8988T (cell line): Measurements from ENCODE around the gene RNU1-4.
"Not testable (repeated sequence)": the region's sequence is repeated elsewhere in the genome, so short reads cannot be mapped to it uniquely, and the experiment has no call there.

Experiments used
- DNase-seq: peaks from one replicate; pipeline ENCODE4 v3.0.0; 2011

The RNU1-4 gene

DNA sequence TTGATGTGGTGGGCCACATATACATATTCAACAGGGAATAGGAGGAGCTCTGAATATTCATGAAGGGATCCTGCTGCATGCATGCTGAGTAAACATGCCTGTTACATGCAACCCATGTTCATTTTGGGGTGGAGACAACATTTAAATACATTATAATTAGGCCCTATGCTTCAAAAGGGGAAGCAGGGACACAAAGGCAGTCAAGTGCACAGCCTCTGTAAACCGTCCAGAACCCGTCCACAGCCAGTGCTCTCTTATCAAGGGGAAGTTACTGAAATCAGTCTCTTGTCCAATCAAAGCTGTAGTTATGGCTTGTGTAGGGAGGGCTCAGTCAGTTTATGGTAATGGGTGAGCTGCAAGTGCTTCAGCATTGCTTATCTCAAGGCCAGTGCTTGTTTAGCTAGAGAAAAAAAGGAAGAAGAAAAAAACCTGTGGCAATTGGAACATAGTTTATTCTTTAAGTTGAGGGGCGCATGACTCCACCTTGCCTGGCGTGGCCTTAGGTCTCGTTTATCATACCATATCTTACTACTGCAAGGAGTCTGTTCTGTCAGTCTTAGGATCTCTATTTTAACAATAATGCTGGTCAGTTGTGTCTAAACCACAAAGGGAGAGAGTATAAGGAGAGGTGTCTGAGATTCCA, 7.9 kb upstream of the RNU1-4 start:
- DNase-seq = not testable (repeated sequence)

DNA sequence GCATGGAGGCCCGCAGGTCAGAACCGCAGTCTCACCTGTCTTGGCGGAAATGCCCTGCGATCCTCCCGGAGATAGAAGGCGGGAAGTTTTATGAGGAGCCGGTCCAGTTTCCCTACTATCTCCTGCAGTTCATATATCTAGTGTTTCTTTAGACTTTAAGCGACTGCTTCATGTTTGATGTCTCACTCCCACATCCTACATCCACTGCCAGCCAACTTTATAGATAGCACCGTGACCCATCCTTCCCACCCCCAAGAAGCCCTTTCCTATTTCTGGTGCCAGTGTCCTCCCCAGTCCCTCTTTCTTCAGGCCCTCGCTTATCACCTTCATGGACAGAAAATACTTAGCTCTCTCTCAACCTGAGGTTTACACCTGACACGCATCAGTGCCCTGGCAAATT, 914 bp downstream of the RNU1-4 start:
- DNase-seq = not testable (repeated sequence)

DNA sequence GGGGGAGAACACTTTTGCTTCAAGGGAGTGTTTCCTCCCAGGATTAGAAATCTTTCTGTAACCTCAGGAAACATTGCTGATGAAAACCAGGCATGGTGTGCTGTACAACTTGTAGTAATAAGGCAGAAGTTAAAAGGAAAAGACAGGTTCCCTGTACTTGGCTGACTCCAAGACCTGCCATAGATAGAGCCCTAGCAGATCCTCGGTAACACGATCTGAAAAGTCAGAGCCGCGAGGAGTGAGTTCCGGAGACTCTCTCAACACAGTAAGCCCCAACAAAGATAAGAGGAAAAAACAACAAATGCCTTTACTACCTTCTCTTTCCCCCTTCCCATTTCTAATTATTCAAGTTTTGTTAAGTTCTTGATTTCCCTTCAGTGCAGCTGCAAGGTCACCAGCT, 7.3 kb downstream of the RNU1-4 start:
- not testable (repeated sequence) for DNase-seq

- not testable (repeated sequence) for DNase-seq
Observed at GRCh38 chr1:16748710-16749109, 8.4 kb downstream of the RNU1-4 start.

DNA sequence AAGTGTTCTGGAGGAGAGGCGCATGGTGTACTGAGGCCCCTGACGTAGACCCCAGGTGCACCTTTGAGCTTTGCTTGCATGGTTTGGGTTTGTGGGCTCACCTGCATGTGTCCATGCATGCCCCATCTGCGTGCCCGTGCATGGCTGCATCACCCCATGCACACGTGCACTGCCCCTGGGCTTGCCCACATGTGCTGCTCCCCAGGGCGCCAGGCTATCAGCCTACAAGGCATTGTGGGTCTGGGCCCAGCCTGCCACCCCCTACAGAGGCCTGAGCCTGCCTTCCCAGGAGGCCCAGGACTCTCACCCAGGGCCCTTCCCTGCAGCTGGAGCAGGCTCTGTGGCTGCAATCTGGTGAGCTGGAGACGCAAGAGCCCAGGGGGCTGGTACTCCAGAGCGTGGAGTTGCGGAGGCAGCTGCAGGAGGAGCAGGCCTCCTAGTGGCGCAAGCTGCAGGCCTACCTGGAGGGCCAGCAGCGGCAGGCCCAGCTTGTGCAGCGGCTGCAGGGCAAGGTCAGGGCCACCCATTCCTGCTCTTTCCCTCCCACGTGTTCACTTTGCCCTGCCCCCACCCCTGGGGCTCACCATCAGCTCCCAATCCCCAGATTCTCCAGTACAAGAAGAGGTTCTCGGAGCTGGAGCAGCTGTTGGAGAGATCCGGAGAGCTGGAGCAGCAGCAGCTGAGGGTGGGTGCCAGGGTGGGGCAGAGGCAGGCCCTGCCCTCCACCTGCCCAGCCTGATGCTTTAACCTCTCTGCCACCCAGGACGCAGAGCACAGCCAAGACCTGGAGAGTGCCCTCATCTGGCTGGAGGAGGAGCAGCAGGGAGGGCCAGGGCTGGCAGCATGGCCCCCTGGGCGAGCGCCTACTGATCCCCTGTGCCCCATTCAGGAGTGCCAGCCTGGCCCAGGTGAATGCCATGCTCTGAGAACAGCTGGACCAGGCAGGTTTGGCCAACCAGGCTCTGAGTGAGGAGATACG, 9.9 kb downstream of the RNU1-4 start:
- DNase-seq = not testable (repeated sequence)

- DNase-seq = not testable (repeated sequence)
Observed at GRCh38 chr1:16752770-16753169, 12.5 kb downstream of the RNU1-4 start.

- not testable (repeated sequence) for DNase-seq
Observed at GRCh38 chr1:16755385-16755784, 15.1 kb downstream of the RNU1-4 start.

GRCh38 chr1:16755932-16756331, 15.6 kb downstream of the RNU1-4 start:
- not testable (repeated sequence) for DNase-seq

DNA sequence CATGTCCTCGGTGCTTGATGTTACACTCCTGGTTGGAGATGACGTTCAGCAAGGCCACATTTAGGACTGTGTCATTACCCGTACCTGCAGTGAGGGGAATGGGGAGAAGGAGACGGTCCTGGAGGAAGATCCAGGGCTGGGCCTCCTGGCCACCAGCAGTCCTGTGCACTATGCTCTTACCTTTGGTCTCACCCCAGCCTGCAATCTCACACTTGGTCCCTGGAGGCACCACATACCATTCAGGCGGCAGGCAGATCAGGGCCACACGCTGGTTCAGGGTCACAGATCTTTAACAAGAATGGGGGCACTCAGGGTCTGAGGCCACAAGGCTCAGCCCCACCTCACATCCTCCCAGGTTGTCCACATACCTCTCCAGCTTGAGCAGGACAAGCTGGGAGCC, 17.3 kb downstream of the RNU1-4 start:
- DNase-seq = not testable (repeated sequence)

DNA sequence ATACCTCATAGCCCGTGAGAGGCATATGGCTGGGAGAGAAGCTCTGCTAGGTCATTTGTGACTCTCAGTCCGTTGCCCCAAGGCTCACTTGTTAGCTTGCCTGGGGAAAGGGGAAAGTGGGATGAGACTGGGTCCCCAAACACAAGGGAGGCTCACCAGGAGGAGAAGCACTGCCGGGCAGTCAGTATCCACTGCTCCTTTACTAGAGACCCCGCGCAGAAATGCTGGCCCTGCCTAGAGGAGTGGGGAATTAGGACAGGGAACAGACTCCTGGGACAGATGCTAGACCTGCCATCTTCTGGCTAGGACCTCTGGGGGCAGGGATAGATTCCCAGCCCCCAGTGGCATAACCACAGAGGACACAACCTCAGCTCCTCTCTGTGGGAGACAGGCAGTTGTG, 17.7 kb downstream of the RNU1-4 start:
- not testable (repeated sequence) for DNase-seq

GRCh38 chr1:16759041-16759493, 18.8 kb downstream of the RNU1-4 start:
- not testable (repeated sequence) for DNase-seq

GRCh38 chr1:16759650-16760455, 19.5 kb downstream of the RNU1-4 start:
- not testable (repeated sequence) for DNase-seq

- not testable (repeated sequence) for DNase-seq
Observed at GRCh38 chr1:16760456-16760765, 20.1 kb downstream of the RNU1-4 start.

GRCh38 chr1:16760801-16761200, 20.5 kb downstream of the RNU1-4 start:
- DNase-seq = not testable (repeated sequence)

DNA sequence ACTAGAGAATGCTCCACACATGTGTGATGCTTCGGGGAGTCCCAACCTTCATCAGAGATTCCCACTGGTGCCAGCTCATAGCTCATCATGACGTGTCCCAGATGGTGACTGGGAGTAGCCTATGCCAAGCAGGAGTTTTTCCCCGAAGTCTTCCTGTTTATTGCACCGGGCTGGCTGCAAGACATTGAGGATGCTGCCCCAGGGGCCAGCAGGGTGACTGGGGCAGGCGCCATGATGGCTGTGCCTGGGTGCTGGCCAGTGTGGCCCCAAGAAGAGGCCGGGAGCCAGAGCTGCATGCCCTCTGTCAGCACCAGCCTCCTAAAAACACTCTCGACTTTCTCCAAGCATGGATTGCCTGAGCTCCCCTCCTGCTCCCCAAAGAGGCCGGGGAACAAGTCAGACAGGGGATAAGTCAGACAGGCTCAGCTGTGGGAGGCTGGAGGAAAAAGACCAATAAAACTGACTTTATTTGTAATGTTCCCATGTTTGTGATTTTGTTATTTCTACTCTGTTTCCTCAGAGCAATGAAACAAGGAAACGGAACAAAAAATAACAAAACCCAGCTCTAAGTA, 24.0 kb downstream of the RNU1-4 start:
- not testable (repeated sequence) for DNase-seq

- DNase-seq = not testable (repeated sequence)
Observed at GRCh38 chr1:16764820-16765655, 24.7 kb downstream of the RNU1-4 start.

GRCh38 chr1:16765731-16766605, 25.7 kb downstream of the RNU1-4 start:
- DNase-seq = not testable (repeated sequence)

DNA sequence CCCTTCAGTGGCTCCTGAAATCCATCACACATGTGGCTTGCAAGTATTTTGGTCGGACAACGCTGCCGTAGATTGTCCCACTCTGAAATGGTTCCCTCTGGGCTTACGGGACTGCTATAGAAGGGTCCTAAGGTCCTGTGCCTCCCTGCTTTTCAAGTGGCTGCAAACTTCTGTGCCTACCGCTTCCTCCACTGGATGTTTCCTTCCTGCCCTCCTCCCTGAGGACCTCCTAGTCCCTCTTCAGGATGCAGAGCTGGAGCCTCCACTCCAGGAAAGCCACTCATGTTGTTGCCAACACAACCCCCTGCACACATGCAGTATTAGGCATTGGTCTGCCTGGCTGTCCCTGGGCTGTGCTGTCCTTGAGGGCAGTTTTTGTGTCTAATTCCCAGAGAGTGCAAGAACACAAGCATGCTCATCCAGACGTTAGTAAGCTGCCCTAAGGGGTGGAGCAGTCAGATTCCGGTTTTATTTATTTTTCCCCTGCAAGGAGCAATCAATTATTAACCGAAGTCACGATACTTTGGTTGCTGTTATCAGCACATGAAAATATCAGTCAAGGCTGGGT, 26.5 kb downstream of the RNU1-4 start:
- DNase-seq = not testable (repeated sequence)

DNA sequence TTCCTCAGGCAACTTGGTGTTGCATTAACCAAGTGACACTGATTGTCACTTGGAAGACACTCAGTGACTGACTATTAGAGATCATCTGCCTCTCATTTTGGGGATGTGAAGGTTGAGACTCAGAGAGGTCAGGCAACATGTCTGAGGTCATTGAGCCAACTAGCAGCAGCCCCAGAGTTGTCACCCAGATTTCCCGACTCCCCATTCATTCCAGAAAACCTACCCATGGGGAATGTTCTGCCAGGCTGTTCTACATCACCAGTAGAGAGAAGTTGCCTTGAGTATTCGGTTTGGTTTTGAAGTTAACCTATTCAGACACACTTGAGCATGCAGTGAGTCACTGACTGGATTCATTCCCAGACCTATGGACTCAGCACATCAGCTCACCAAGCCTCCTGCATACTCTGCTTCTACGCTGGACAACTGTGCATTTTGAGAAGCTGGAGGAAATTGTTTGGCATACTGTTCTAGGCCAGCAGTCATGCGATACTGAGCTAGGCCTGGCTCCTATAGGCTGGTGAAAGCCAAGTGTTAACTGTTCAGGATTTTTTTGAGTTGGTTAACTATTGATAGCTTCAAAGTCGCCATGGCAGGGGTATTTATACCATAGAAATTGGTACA, 29.9 kb downstream of the RNU1-4 start:
- not testable (repeated sequence) for DNase-seq
